Naive thymus-derived CD4-positive, alpha-beta T cell (primary cell): ENCODE results near the gene LRBA. TPM values are rescaled to one million over a fixed set of nuclear protein-coding genes. Genes with fewer than 3 reads are reported as not detected.

Source experiments
- ATAC-seq: fragments of 150-1000 bp; cut with Tn5 transposase; 2 replicates; pipeline ENCODE4 v1.10.0; 2021; ENCODE audit warnings: mild to moderate bottlenecking, moderate library complexity
- CTCF ChIA-PET: fragments of 350-600 bp; sonication (Branson Sonifier 250); formaldehyde crosslinking; loops from one replicate; lab custom pipeline; 2021; ENCODE audit warnings: antibody characterized with exemption; lab: Charles Lee
- POLR2A ChIA-PET: fragments of 350-600 bp; sonication (Branson Sonifier 250); formaldehyde crosslinking; loops from one replicate; lab custom pipeline; 2021; ENCODE audit warnings: antibody characterized with exemption, inconsistent platforms; lab: Charles Lee
- DNase-seq, 9 donors: peaks; one replicate each; pipeline versions ENCODE4 v3.0.0 to v3.0.0-alpha.2; 2020 to 2022; ENCODE audit warnings: mixed read lengths in 1 of 9
- H3K27ac ChIP-seq: one replicate; pipeline ENCODE4 v1.7.0; 2013; ENCODE audit warnings: mild to moderate bottlenecking, low read depth, low read length, moderate library complexity
- H3K27me3 ChIP-seq, 2 donors: one replicate each; pipeline ENCODE4 v1.7.0; 2013; ENCODE audit warnings: low read length in 2 of 2, mild to moderate bottlenecking in 2 of 2, moderate library complexity in 2 of 2; ENCODE audit not compliant: control insufficient read depth in 2 of 2, insufficient read depth in 2 of 2
- H3K36me3 ChIP-seq, 3 experiments: 1 replicate in 2 of 3; 2 replicates in 1 of 3; pipeline ENCODE4 v1.7.0; 2013; ENCODE audit warnings: low read length in 3 of 3, mild to moderate bottlenecking in 3 of 3, moderate library complexity in 1 of 3; ENCODE audit not compliant: insufficient read depth in 3 of 3, control insufficient read depth in 2 of 3
- H3K4me1 ChIP-seq, 2 donors: one replicate each; pipeline ENCODE4 v1.7.0; 2013; ENCODE audit warnings: low read length in 2 of 2, mild to moderate bottlenecking in 2 of 2, moderate library complexity in 1 of 2; ENCODE audit not compliant: control insufficient read depth in 2 of 2, insufficient read depth in 2 of 2
- H3K4me3 ChIP-seq: 2 replicates; pipeline ENCODE4 v1.7.0; 2013; ENCODE audit warnings: mild to moderate bottlenecking, low read length
- H3K9me3 ChIP-seq, 3 experiments: 1 replicate in 2 of 3; 2 replicates in 1 of 3; pipeline ENCODE4 v1.7.0; 2013; ENCODE audit warnings: low read length in 3 of 3; ENCODE audit not compliant: control insufficient read depth in 2 of 3
- H3K27ac Mint-ChIP-seq, 9 donors: one replicate each; pipeline ENCODE4 v1.8.0; 2020 to 2022; ENCODE audit warnings: mixed read lengths in 9 of 9, mild to moderate bottlenecking in 8 of 9, moderate library complexity in 5 of 9, inconsistent platforms in 2 of 9
- H3K27me3 Mint-ChIP-seq, 5 donors: one replicate each; pipeline ENCODE4 v1.8.0; 2021 to 2022; ENCODE audit warnings: mixed read lengths in 5 of 5, mild to moderate bottlenecking in 1 of 5
- H3K36me3 Mint-ChIP-seq, 5 donors: one replicate each; pipeline ENCODE4 v1.8.0; 2020 to 2022; ENCODE audit warnings: mixed read lengths in 5 of 5, mild to moderate bottlenecking in 3 of 5, inconsistent platforms in 1 of 5
- H3K4me1 Mint-ChIP-seq, 7 donors: one replicate each; pipeline ENCODE4 v1.8.0; 2020 to 2022; ENCODE audit warnings: mixed read lengths in 7 of 7, mild to moderate bottlenecking in 3 of 7, inconsistent platforms in 1 of 7
- H3K4me3 Mint-ChIP-seq, 10 donors: one replicate each; pipeline ENCODE4 v1.8.0; 2020 to 2022; ENCODE audit warnings: mild to moderate bottlenecking in 10 of 10, mixed read lengths in 10 of 10, moderate library complexity in 6 of 10, inconsistent platforms in 2 of 10
- H3K9me3 Mint-ChIP-seq, 11 donors: one replicate each; pipeline ENCODE4 v1.8.0; 2020 to 2022; ENCODE audit warnings: mixed read lengths in 11 of 11, mild to moderate bottlenecking in 4 of 11, inconsistent platforms in 1 of 11, moderate library complexity in 1 of 11
- intact Hi-C, 2 donors: fragments of 100-400 bp; cut with micrococcal nuclease; formaldehyde crosslinking; loops; one replicate each; pipeline ENCODE4 v1.15.1; 2023
- polyA plus RNA-seq, 2 donors: library from polyadenylated mRNA; unstranded; fragments of 300-500 nt; fragmentation: Illumina TruSeq; gene quantifications; one replicate each; pipeline ENCODE4 v1.2.3, GENCODE V29; 2021
- total RNA-seq, 6 experiments: library from RNA in 5 of 6; stranded (reverse) in 5 of 6; gene quantifications; 1 replicate in 5 of 6; 2 replicates in 1 of 6; pipeline ENCODE4 v1.2.3 and lab custom pipeline; 2021 to 2026

The LRBA gene
- total and polyA plus RNA-seq, 7 experiments from 2014 or later, result 20.8 to 71.4 (median 58.4) TPM

- CTCF ChIA-PET, result no interaction called here
- Mint-ChIP-seq H3K4me1 (peaks cover 0 to 3% (median 0%) of the 10 kb centered on the region in 7 donors), H3K9me3 (no peaks in the 10 kb centered on the region), H3K27me3 (no peaks in the 10 kb centered on the region), H3K36me3 (peaks cover 0 to 37% (median 13%) of the 10 kb centered on the region in 5 donors), H3K27ac (no peak overlapping the region), H3K4me3 (no peak overlapping the region)
- H3K27ac ChIP-seq, result no peak overlapping the region
- no peak overlapping the region for H3K4me3 ChIP-seq
- H3K4me1 ChIP-seq, result no peaks in the 10 kb centered on the region
- ATAC-seq (no peak), DNase-seq (no peak)
- intact Hi-C loops, result no loop called here
- H3K9me3 ChIP-seq, result no peaks in the 10 kb centered on the region
- H3K27me3 ChIP-seq, result no peaks in the 10 kb centered on the region
- H3K36me3 ChIP-seq, result peaks cover 0 to 7% (median 0%) of the 10 kb centered on the region in 3 experiments
- POLR2A ChIA-PET, result no interaction called here
Observed at GRCh38 chr4:150421612-150422011, 593.5 kb downstream of the LRBA start.

GRCh38 chr4:150419939-150420338 lies 595.1 kb downstream of the LRBA start:
- peaks cover 0 to 3% (median 0%) of the 10 kb centered on the region in 7 donors for H3K4me1 Mint-ChIP-seq
- Histone ChIP-seq H3K36me3 (peaks cover 0 to 7% (median 0%) of the 10 kb centered on the region in 3 experiments), H3K27me3 (no peaks in the 10 kb centered on the region), H3K4me1 (no peaks in the 10 kb centered on the region), H3K9me3 (no peaks in the 10 kb centered on the region), H3K4me3 (no peak overlapping the region), H3K27ac (no peak overlapping the region)
- H3K36me3 Mint-ChIP-seq, result peaks cover 2 to 44% (median 21%) of the 10 kb centered on the region in 5 donors
- ChIA-PET CTCF (no interaction called here), POLR2A (no interaction called here)
- no peak overlapping the region for H3K4me3 Mint-ChIP-seq
- no peak for DNase-seq
- H3K27ac Mint-ChIP-seq, result no peak overlapping the region
- no peak for ATAC-seq
- H3K27me3 Mint-ChIP-seq, result no peaks in the 10 kb centered on the region
- intact Hi-C loops, result no loop called here
- no peaks in the 10 kb centered on the region for H3K9me3 Mint-ChIP-seq

GRCh38 chr4:150418757-150419410 lies 596.2 kb downstream of the LRBA start:
- no peaks in the 10 kb centered on the region for H3K27me3 Mint-ChIP-seq

GRCh38 chr4:150415213-150415612 lies 599.9 kb downstream of the LRBA start:
- Mint-ChIP-seq H3K9me3 (no peaks in the 10 kb centered on the region), H3K27ac (no peak overlapping the region), H3K4me1 (peaks cover 0 to 2% (median 0%) of the 10 kb centered on the region in 7 donors), H3K27me3 (no peaks in the 10 kb centered on the region), H3K36me3 (peaks cover 0 to 41% (median 35%) of the 10 kb centered on the region in 5 donors), H3K4me3 (no peak overlapping the region)
- ChIA-PET CTCF (no interaction called here), POLR2A (no interaction called here)
- H3K27me3 ChIP-seq, result no peaks in the 10 kb centered on the region
- H3K4me3 ChIP-seq, result no peak overlapping the region
- H3K9me3 ChIP-seq, result no peaks in the 10 kb centered on the region
- H3K27ac ChIP-seq, result no peak overlapping the region
- ATAC-seq, result no peak
- H3K4me1 ChIP-seq, result no peaks in the 10 kb centered on the region
- intact Hi-C loops, result no loop called here
- H3K36me3 ChIP-seq, result no peaks in the 10 kb centered on the region
- no peak for DNase-seq

More at GRCh38 chr4:150418757-150419410, 596.2 kb downstream of the LRBA start:
- Histone ChIP-seq H3K36me3 (peaks cover 0 to 7% (median 0%) of the 10 kb centered on the region in 3 experiments), H3K27ac (no peak overlapping the region), H3K4me1 (no peaks in the 10 kb centered on the region), H3K27me3 (no peaks in the 10 kb centered on the region), H3K9me3 (no peaks in the 10 kb centered on the region), H3K4me3 (no peak overlapping the region)
- CTCF ChIA-PET, result no interaction called here
- H3K4me3 Mint-ChIP-seq, result no peak overlapping the region
- intact Hi-C loops, result no loop called here
- H3K36me3 Mint-ChIP-seq, result peaks cover 2 to 44% (median 26%) of the 10 kb centered on the region in 5 donors
- peaks cover 0 to 3% (median 0%) of the 10 kb centered on the region in 7 donors for H3K4me1 Mint-ChIP-seq
- H3K27ac Mint-ChIP-seq, result peak overlapping the region in 1 of 9 donors; percentile 3
- DNase-seq (no peak), ATAC-seq (no peak)
- H3K9me3 Mint-ChIP-seq, result no peaks in the 10 kb centered on the region
- POLR2A ChIA-PET, result no interaction called here

GRCh38 chr4:150411520-150411919 lies 603.6 kb downstream of the LRBA start:
- Mint-ChIP-seq H3K4me3 (no peak overlapping the region), H3K4me1 (peaks cover 0 to 2% (median 0%) of the 10 kb centered on the region in 7 donors), H3K9me3 (peaks cover 0 to 2% (median 0%) of the 10 kb centered on the region in 11 donors), H3K27me3 (no peaks in the 10 kb centered on the region), H3K27ac (no peak overlapping the region), H3K36me3 (peaks cover 0 to 59% (median 42%) of the 10 kb centered on the region in 5 donors)
- intact Hi-C loops, result no loop called here
- no peak for ATAC-seq
- POLR2A ChIA-PET, result no interaction called here
- no peaks in the 10 kb centered on the region for H3K27me3 ChIP-seq
- no peaks in the 10 kb centered on the region for H3K9me3 ChIP-seq
- DNase-seq, result no peak
- H3K4me3 ChIP-seq, result no peak overlapping the region
- CTCF ChIA-PET, result no interaction called here
- no peaks in the 10 kb centered on the region for H3K36me3 ChIP-seq
- H3K4me1 ChIP-seq, result no peaks in the 10 kb centered on the region
- H3K27ac ChIP-seq, result no peak overlapping the region

GRCh38 chr4:150402871-150403272 lies 612.2 kb downstream of the LRBA start:
- Mint-ChIP-seq H3K36me3 (peaks cover 4 to 64% (median 40%) of the 10 kb centered on the region in 5 donors), H3K4me1 (peaks cover 0 to 4% (median 0%) of the 10 kb centered on the region in 7 donors), H3K27ac (no peak overlapping the region), H3K27me3 (no peaks in the 10 kb centered on the region), H3K4me3 (no peak overlapping the region), H3K9me3 (peaks cover 0 to 1% (median 0%) of the 10 kb centered on the region in 11 donors)
- Histone ChIP-seq H3K9me3 (no peaks in the 10 kb centered on the region), H3K27ac (no peak overlapping the region), H3K4me1 (no peaks in the 10 kb centered on the region), H3K4me3 (no peak overlapping the region), H3K27me3 (no peaks in the 10 kb centered on the region), H3K36me3 (no peaks in the 10 kb centered on the region)
- DNase-seq (peak in 5 of 9 donors; percentile 8 to 39 (median 22)), ATAC-seq (no peak)
- CTCF ChIA-PET, result no interaction called here
- POLR2A ChIA-PET, result interaction anchor here (0.7 kb wide), 1 partner anchor 325 kb away, joined by 4 read pairs; no protein-coding TSS in a partner anchor
- intact Hi-C loops, result no loop called here
